Thyroid gland (tissue), 4 donors: ENCODE measurements around the gene DOCK8. TPM values are rescaled to one million over a fixed set of nuclear protein-coding genes. Genes with fewer than 3 reads are reported as not detected.

Experiments
- DNase-seq, 2 donors: peaks; one replicate each; pipeline ENCODE4 v3.0.0-alpha.2; 2019
- H3K27ac ChIP-seq, 3 donors: fragments of 200-600 bp; sonication (generic); 1 replicate in 2 of 3; 2 replicates in 1 of 3; pipeline ENCODE4 v1.5.1; 2016 to 2019; ENCODE audit warnings: mild to moderate bottlenecking in 1 of 3, moderate library complexity in 1 of 3
- H3K27me3 ChIP-seq: fragments of 200-600 bp; sonication (generic); one replicate; pipeline ENCODE4 v1.5.1; 2019
- H3K36me3 ChIP-seq, 2 donors: fragments of 200-600 bp; sonication (generic); one replicate each; pipeline ENCODE4 v1.5.1; 2016 to 2019
- H3K4me1 ChIP-seq, 2 donors: fragments of 200-600 bp; sonication (generic); one replicate each; pipeline ENCODE4 v1.5.1; 2017 to 2019
- H3K4me3 ChIP-seq, 3 donors: fragments of 200-600 bp; sonication (generic); replicated peaks in 1 of 3; 1 replicate in 2 of 3; 2 replicates in 1 of 3; pipeline ENCODE4 v1.5.1; 2016; ENCODE audit warnings: mild to moderate bottlenecking in 1 of 3
- H3K9me3 ChIP-seq: fragments of 200-600 bp; sonication (generic); one replicate; pipeline ENCODE4 v1.5.1; 2017
- CTCF ChIP-seq, 6 experiments: fragments of 200-600 bp in 3 of 6; fragments of 450-650 bp in 3 of 6; sonication (generic) in 3 of 6; IDR thresholded peaks; one replicate each; pipeline ENCODE4 v1.5.1; 2016 to 2019; ENCODE audit warnings: antibody characterized with exemption in 6 of 6, mild to moderate bottlenecking in 2 of 6, inconsistent platforms in 1 of 6, moderate library complexity in 1 of 6
- POLR2A ChIP-seq, 2 donors: fragments of 450-650 bp; IDR thresholded peaks; one replicate each; pipeline ENCODE4 v1.6.1; 2017; ENCODE audit warnings: antibody characterized with exemption in 2 of 2, mild to moderate bottlenecking in 2 of 2, moderate library complexity in 1 of 2
- WGBS, 2 donors: methylation state at CpG; one replicate each; pipeline ENCODE4 v1.1.5; 2017; 5-methylcytosine and 5-hydroxymethylcytosine counted together
- intact Hi-C: fragments of 100-400 bp; cut with DNase I; formaldehyde crosslinking; loops from one replicate; pipeline ENCODE4 v1.15.1; 2023
- total RNA-seq, 4 donors: library from RNA; depleted of rRNA; stranded (reverse); fragments of >200 nt; gene quantifications; one replicate each; pipeline ENCODE4 v1.2.3, GENCODE V29; 2016

DOCK8 gene
- total RNA-seq, 4 donors from 2014 or later, result 10.1 to 19.5 (median 16.0) TPM

- Histone ChIP-seq H3K36me3 (no peaks in the 10 kb centered on the region), H3K27ac (no peak overlapping the region), H3K4me3 (no peak overlapping the region), H3K27me3 (no peaks in the 10 kb centered on the region), H3K4me1 (no peaks in the 10 kb centered on the region), H3K9me3 (no peaks in the 10 kb centered on the region)
- TF ChIP-seq POLR2A (IDR thresholded peaks at IDR 0.05) (no peak), CTCF (IDR thresholded peaks at IDR 0.05) (no peak)
- DNase-seq, result no peak
- WGBS, 2 donors, result 81 to 86% methylated on average over 3 of the region's 3 CpGs
- intact Hi-C loops, result no loop called here
Observed at GRCh38 chr9:237141-237857, 22.6 kb downstream of the DOCK8 start.

- Histone ChIP-seq H3K4me3 (no peak overlapping the region), H3K27ac (no peak overlapping the region), H3K4me1 (no peaks in the 10 kb centered on the region), H3K27me3 (no peaks in the 10 kb centered on the region), H3K9me3 (no peaks in the 10 kb centered on the region), H3K36me3 (no peaks in the 10 kb centered on the region)
- TF ChIP-seq CTCF (IDR thresholded peaks at IDR 0.05), result no peak
- intact Hi-C loops, result no loop called here
- WGBS, 2 donors, result 90 to 91% methylated on average over 4 of the region's 4 CpGs
- no peak for DNase-seq
Observed at GRCh38 chr9:237858-238345, 23.2 kb downstream of the DOCK8 start.

- H3K4me3 ChIP-seq, result no peak overlapping the region
- H3K27me3 ChIP-seq, result no peaks in the 10 kb centered on the region
- DNase-seq, result no peak
- H3K36me3 ChIP-seq, result no peaks in the 10 kb centered on the region
- intact Hi-C loops, result no loop called here
- no peaks in the 10 kb centered on the region for H3K4me1 ChIP-seq
- no peak for TF ChIP-seq CTCF (IDR thresholded peaks at IDR 0.05)
- TF ChIP-seq POLR2A (IDR thresholded peaks at IDR 0.05), result no peak
- no peaks in the 10 kb centered on the region for H3K9me3 ChIP-seq
- H3K27ac ChIP-seq, result no peak overlapping the region
- WGBS, 2 donors, result 81 to 88% methylated on average over 5 of the region's 5 CpGs
Observed at GRCh38 chr9:242461-243080, 27.9 kb downstream of the DOCK8 start.

- intact Hi-C loops, result no loop called here
- TF ChIP-seq CTCF (IDR thresholded peaks at IDR 0.05) (no peak), POLR2A (IDR thresholded peaks at IDR 0.05) (no peak)
- H3K36me3 ChIP-seq, result no peaks in the 10 kb centered on the region
- 86 to 89% methylated on average over 2 of the region's 2 CpGs for whole genome bisulfite sequencing, 2 donors
- no peaks in the 10 kb centered on the region for H3K27me3 ChIP-seq
- H3K27ac ChIP-seq, result no peak overlapping the region
- no peak for DNase-seq
- no peaks in the 10 kb centered on the region for H3K4me1 ChIP-seq
- H3K9me3 ChIP-seq, result no peaks in the 10 kb centered on the region
- H3K4me3 ChIP-seq, result no peak overlapping the region
Observed at GRCh38 chr9:248278-248961, 33.8 kb downstream of the DOCK8 start.

GRCh38 chr9:249025-249424, 34.4 kb downstream of the DOCK8 start:
- no peak for DNase-seq
- no peak overlapping the region for H3K4me3 ChIP-seq
- H3K27me3 ChIP-seq, result no peaks in the 10 kb centered on the region
- no peaks in the 10 kb centered on the region for H3K9me3 ChIP-seq
- TF ChIP-seq POLR2A (IDR thresholded peaks at IDR 0.05) (no peak), CTCF (IDR thresholded peaks at IDR 0.05) (no peak)
- peaks cover 0 to 5% of the 10 kb centered on the region in 2 donors for H3K4me1 ChIP-seq
- no peak overlapping the region for H3K27ac ChIP-seq
- no peaks in the 10 kb centered on the region for H3K36me3 ChIP-seq
- intact Hi-C loops, result no loop called here
- 85 to 95% methylated on average over 3 of the region's 3 CpGs for WGBS, 2 donors
